ENCODE results near the gene PROCA1.

- no peak for TF ChIP-seq CTCF (IDR thresholded peaks at IDR 0.05)
- TF ChIP-seq POLR2A (IDR thresholded peaks at IDR 0.05) = no peak
Measured at GRCh38 chr17:28682655-28683054, 29.0 kb downstream of the PROCA1 start.

All from adrenal gland (tissue), 5 donors.